Mesendoderm (in vitro differentiated cells): ENCODE measurements around the gene AMN.

Source experiments
- DNase-seq: peaks from one replicate; pipeline ENCODE4 v3.0.0; 2013
- H2AK5ac ChIP-seq: 2 replicates; pipeline ENCODE4 v1.6.1; 2013; ENCODE audit warnings: low read length, inconsistent platforms
- H2BK120ac ChIP-seq: 2 replicates; pipeline ENCODE4 v1.6.1; 2013; ENCODE audit warnings: low read depth, mild to moderate bottlenecking, low read length, moderate library complexity, mixed read lengths
- H2BK15ac ChIP-seq: replicated peaks from 2 replicates; pipeline ENCODE4 v1.6.1; 2013; ENCODE audit warnings: low read depth, mild to moderate bottlenecking, moderate library complexity
- H2BK5ac ChIP-seq: 2 replicates; pipeline ENCODE4 v1.6.1; 2013; ENCODE audit warnings: low read length, inconsistent platforms
- H3K18ac ChIP-seq: 2 replicates; pipeline ENCODE4 v1.6.1; 2013; ENCODE audit warnings: mild to moderate bottlenecking, low read length, mixed read lengths
- H3K23ac ChIP-seq: one replicate; pipeline ENCODE4 v1.6.1; 2013; ENCODE audit warnings: low read length
- H3K27ac ChIP-seq: 2 replicates; pipeline ENCODE4 v1.5.1; 2013; ENCODE audit warnings: low read depth, mild to moderate bottlenecking, inconsistent platforms, low read length, moderate library complexity
- H3K27me3 ChIP-seq: 2 replicates; pipeline ENCODE4 v1.6.1; 2013; ENCODE audit warnings: low read length, control low read depth, mild to moderate bottlenecking, inconsistent platforms; ENCODE audit not compliant: insufficient read depth, poor library complexity
- H3K36me3 ChIP-seq: 2 replicates; pipeline ENCODE4 v1.6.1; 2013; ENCODE audit warnings: low read length, inconsistent platforms; ENCODE audit not compliant: control insufficient read depth, insufficient read depth
- H3K4ac ChIP-seq: one replicate; pipeline ENCODE4 v1.6.1; 2013; ENCODE audit warnings: low read depth, mild to moderate bottlenecking, low read length, moderate library complexity
- H3K4me1 ChIP-seq: 2 replicates; pipeline ENCODE4 v1.6.1; 2013; ENCODE audit warnings: low read depth, low read length, inconsistent platforms; ENCODE audit not compliant: control insufficient read depth
- H3K4me2 ChIP-seq: 2 replicates; pipeline ENCODE4 v1.6.1; 2013; ENCODE audit warnings: low read length
- H3K4me3 ChIP-seq: 2 replicates; pipeline ENCODE4 v1.5.1; 2013; ENCODE audit warnings: mild to moderate bottlenecking, low read length
- H3K56ac ChIP-seq: one replicate; pipeline ENCODE4 v1.6.1; 2013; ENCODE audit warnings: low read length
- H3K79me1 ChIP-seq: 2 replicates; pipeline ENCODE4 v1.6.1; 2013; ENCODE audit warnings: low read length, inconsistent platforms
- H3K79me2 ChIP-seq: 2 replicates; pipeline ENCODE4 v1.6.1; 2013; ENCODE audit warnings: mild to moderate bottlenecking, low read length; ENCODE audit not compliant: control insufficient read depth, insufficient read depth
- H3K9ac ChIP-seq: 2 replicates; pipeline ENCODE4 v1.6.1; 2013; ENCODE audit warnings: low read length, inconsistent platforms
- H4K5ac ChIP-seq: one replicate; pipeline ENCODE4 v1.6.1; 2013; ENCODE audit warnings: low read length
- H4K8ac ChIP-seq: one replicate; pipeline ENCODE4 v1.6.1; 2013; ENCODE audit warnings: low read depth, mild to moderate bottlenecking, control low read depth, low read length, moderate library complexity
- WGBS: extraction: QIAGEN DNeasy Blood & Tissue Kit; methylation state at CpG from one replicate; pipeline ENCODE4 v1.1.7; 2013; ENCODE audit warnings: low lambda C conversion rate, missing lambda C conversion rate; ENCODE audit not compliant: insufficient coverage; ENCODE audit errors: extremely low coverage; 5-methylcytosine and 5-hydroxymethylcytosine counted together

Gene AMN

DNA sequence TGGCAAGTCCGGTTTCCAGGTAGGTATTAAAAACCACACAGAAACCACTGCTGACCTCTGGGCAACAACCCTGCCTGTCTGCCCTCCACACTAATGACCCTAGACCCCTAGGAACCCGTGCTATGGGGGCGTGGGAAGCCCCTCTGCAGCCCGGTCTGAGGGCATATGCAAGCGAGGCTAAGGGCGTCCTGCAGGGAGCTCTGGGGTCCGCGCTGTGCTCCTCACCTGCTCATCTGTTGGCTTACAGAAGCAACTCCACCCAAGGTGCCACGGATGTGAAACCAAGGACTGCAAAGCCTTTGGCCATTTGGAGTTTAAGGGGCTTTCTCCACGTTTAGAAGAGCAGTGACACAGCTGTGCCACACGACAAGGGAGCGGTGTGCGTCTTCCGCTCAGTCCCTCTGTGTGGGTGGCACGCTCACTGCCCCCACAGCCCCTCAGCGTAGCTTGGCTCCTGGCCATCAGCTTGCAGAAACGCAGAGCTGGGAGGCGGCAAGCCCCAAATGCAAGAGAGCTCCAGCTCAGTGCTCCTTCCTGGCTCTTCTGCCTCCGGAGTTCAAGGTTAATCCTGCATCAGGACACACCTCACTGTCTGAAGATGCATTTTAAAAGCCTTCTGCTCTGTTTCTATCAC, 18.4 kb downstream of the AMN start:
- H3K4me2 ChIP-seq: no peak overlapping the region
- H2BK120ac ChIP-seq: no peak overlapping the region
- H3K27me3 ChIP-seq: no peaks in the 10 kb centered on the region
- no peak overlapping the region for H2BK15ac ChIP-seq
- no peak overlapping the region for H3K4me3 ChIP-seq
- no peak overlapping the region for H3K23ac ChIP-seq
- no peak overlapping the region for H4K8ac ChIP-seq
- no peak overlapping the region for H3K18ac ChIP-seq
- WGBS: no CpG with 5 or more reads among the region's 19 CpGs
- no peak overlapping the region for H3K56ac ChIP-seq
- H2BK5ac ChIP-seq: no peak overlapping the region
- no peak overlapping the region for H2AK5ac ChIP-seq
- H3K27ac ChIP-seq: no peak overlapping the region
- no peak overlapping the region for H3K9ac ChIP-seq
- peaks cover 10% of the 10 kb centered on the region for H3K36me3 ChIP-seq
- no peaks in the 10 kb centered on the region for H3K79me2 ChIP-seq
- no peak overlapping the region for H4K5ac ChIP-seq
- H3K79me1 ChIP-seq: no peaks in the 10 kb centered on the region
- no peak overlapping the region for H3K4ac ChIP-seq
- H3K4me1 ChIP-seq: no peaks in the 10 kb centered on the region
- no peak for DNase-seq

GRCh38 chr14:102941419-102942011, 19.1 kb downstream of the AMN start:
- peaks cover 8% of the 10 kb centered on the region for H3K36me3 ChIP-seq
- no peak overlapping the region for H3K18ac ChIP-seq
- H2AK5ac ChIP-seq: no peak overlapping the region
- no peak overlapping the region for H3K27ac ChIP-seq
- no peak for DNase-seq
- H3K4me2 ChIP-seq: no peak overlapping the region
- no peak overlapping the region for H4K8ac ChIP-seq
- H3K79me1 ChIP-seq: no peaks in the 10 kb centered on the region
- no CpG with 5 or more reads among the region's 10 CpGs for WGBS
- H3K79me2 ChIP-seq: no peaks in the 10 kb centered on the region
- no peak overlapping the region for H3K4ac ChIP-seq
- H2BK5ac ChIP-seq: no peak overlapping the region
- no peak overlapping the region for H3K4me3 ChIP-seq
- H3K23ac ChIP-seq: no peak overlapping the region
- no peak overlapping the region for H3K9ac ChIP-seq
- H3K4me1 ChIP-seq: no peaks in the 10 kb centered on the region
- no peak overlapping the region for H2BK120ac ChIP-seq
- H3K56ac ChIP-seq: no peak overlapping the region
- no peaks in the 10 kb centered on the region for H3K27me3 ChIP-seq
- no peak overlapping the region for H4K5ac ChIP-seq
- H2BK15ac ChIP-seq: no peak overlapping the region

DNA sequence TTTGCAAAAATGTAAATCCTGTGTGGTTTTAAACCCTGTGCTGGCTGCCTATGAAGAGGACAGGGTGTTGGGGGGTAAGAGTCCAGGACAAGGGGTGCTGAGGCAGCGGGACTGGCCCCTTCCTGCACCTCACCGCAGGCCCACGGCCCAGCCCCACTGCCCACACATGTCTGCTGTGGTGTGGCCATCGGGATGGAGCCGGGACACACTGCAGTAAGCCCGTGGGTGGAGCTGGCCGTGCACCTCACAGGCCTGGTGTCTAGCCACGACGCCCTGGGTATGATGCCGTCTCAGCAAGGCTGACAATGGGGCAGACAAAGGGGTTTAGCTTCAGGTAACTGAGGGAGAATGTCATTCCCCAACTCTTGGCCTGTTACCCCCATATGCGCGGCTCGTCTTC, 19.6 kb downstream of the AMN start:
- H3K36me3 ChIP-seq: peaks cover 9% of the 10 kb centered on the region
- no peak overlapping the region for H3K4me3 ChIP-seq
- no peaks in the 10 kb centered on the region for H3K27me3 ChIP-seq
- H3K4me2 ChIP-seq: no peak overlapping the region
- H2AK5ac ChIP-seq: no peak overlapping the region
- no peaks in the 10 kb centered on the region for H3K79me1 ChIP-seq
- H4K5ac ChIP-seq: no peak overlapping the region
- no peaks in the 10 kb centered on the region for H3K79me2 ChIP-seq
- no peak overlapping the region for H2BK15ac ChIP-seq
- WGBS: no CpG with 5 or more reads among the region's 13 CpGs
- no peak overlapping the region for H2BK5ac ChIP-seq
- H3K4ac ChIP-seq: no peak overlapping the region
- no peak overlapping the region for H2BK120ac ChIP-seq
- no peak overlapping the region for H3K18ac ChIP-seq
- no peaks in the 10 kb centered on the region for H3K4me1 ChIP-seq
- no peak for DNase-seq
- no peak overlapping the region for H3K27ac ChIP-seq
- H3K9ac ChIP-seq: no peak overlapping the region
- no peak overlapping the region for H4K8ac ChIP-seq
- no peak overlapping the region for H3K23ac ChIP-seq
- no peak overlapping the region for H3K56ac ChIP-seq

GRCh38 chr14:102943454-102943853, 21.0 kb downstream of the AMN start:
- H4K5ac ChIP-seq: no peak overlapping the region
- no peaks in the 10 kb centered on the region for H3K79me2 ChIP-seq
- H4K8ac ChIP-seq: no peak overlapping the region
- H3K23ac ChIP-seq: no peak overlapping the region
- no peak overlapping the region for H3K18ac ChIP-seq
- WGBS: no CpG with 5 or more reads among the region's 16 CpGs
- no peak overlapping the region for H3K9ac ChIP-seq
- H3K79me1 ChIP-seq: no peaks in the 10 kb centered on the region
- no peak overlapping the region for H3K4me3 ChIP-seq
- no peak overlapping the region for H2BK5ac ChIP-seq
- no peak overlapping the region for H3K56ac ChIP-seq
- H3K27ac ChIP-seq: no peak overlapping the region
- no peaks in the 10 kb centered on the region for H3K4me1 ChIP-seq
- DNase-seq: no peak
- no peak overlapping the region for H3K4me2 ChIP-seq
- H3K4ac ChIP-seq: no peak overlapping the region
- no peak overlapping the region for H2BK15ac ChIP-seq
- no peak overlapping the region for H2AK5ac ChIP-seq
- peaks cover 11% of the 10 kb centered on the region for H3K36me3 ChIP-seq
- H3K27me3 ChIP-seq: no peaks in the 10 kb centered on the region
- H2BK120ac ChIP-seq: no peak overlapping the region

DNA sequence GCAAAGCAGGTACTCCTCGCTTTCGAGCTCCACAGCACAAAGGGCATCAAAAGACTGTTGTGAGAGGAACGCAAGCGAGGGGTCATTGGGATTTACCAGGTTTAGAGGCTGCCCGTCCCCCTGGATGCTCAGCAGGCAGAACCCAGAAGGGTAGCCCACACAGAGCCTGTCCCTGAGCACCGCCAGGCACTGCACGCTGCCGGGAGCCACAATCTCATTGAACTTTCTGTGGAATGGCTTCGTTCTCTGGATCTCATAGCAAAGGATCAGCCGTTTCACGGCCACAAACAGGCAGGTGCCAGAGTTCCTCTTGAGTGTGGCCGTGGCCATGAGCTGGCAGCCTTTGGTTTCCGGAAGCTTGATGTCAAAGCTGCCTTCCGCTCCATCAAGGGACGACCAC, 21.5 kb downstream of the AMN start:
- H3K18ac ChIP-seq: no peak overlapping the region
- no peak for DNase-seq
- no peak overlapping the region for H2AK5ac ChIP-seq
- H3K4me1 ChIP-seq: no peaks in the 10 kb centered on the region
- H2BK15ac ChIP-seq: no peak overlapping the region
- no peak overlapping the region for H3K27ac ChIP-seq
- H3K79me2 ChIP-seq: no peaks in the 10 kb centered on the region
- H4K5ac ChIP-seq: no peak overlapping the region
- H3K23ac ChIP-seq: no peak overlapping the region
- H3K79me1 ChIP-seq: no peaks in the 10 kb centered on the region
- no CpG with 5 or more reads among the region's 15 CpGs for WGBS
- H3K4me2 ChIP-seq: no peak overlapping the region
- H3K36me3 ChIP-seq: peaks cover 11% of the 10 kb centered on the region
- H3K4me3 ChIP-seq: no peak overlapping the region
- no peaks in the 10 kb centered on the region for H3K27me3 ChIP-seq
- H2BK120ac ChIP-seq: no peak overlapping the region
- H3K9ac ChIP-seq: no peak overlapping the region
- no peak overlapping the region for H4K8ac ChIP-seq
- no peak overlapping the region for H3K4ac ChIP-seq
- H3K56ac ChIP-seq: no peak overlapping the region
- H2BK5ac ChIP-seq: no peak overlapping the region
